ENCODE data around the gene PPP4C.

Gene PPP4C

DNA sequence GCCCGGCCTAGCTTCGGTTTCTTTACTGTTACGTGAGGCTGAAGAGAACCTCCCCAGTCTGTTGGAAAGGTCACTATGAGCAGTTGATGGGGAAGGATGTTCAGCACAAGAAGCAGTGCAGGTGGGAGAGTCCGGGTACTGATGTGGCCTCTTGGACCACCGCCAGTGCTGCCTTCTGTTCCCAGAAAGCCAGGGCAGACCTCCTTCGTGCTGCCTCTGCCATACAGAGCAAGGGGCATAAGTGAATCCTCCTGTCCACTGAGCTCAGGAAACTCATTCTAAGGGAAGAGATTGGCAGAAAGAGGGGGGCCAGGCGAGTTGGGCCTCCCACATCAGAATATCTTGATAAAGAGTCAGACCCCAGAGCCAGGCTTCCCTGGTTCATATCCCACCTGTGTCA lies 3.7 kb downstream of the PPP4C start:
- DNase-seq (ENCODE audit: low read depth, low spot score), result no peak

DNA sequence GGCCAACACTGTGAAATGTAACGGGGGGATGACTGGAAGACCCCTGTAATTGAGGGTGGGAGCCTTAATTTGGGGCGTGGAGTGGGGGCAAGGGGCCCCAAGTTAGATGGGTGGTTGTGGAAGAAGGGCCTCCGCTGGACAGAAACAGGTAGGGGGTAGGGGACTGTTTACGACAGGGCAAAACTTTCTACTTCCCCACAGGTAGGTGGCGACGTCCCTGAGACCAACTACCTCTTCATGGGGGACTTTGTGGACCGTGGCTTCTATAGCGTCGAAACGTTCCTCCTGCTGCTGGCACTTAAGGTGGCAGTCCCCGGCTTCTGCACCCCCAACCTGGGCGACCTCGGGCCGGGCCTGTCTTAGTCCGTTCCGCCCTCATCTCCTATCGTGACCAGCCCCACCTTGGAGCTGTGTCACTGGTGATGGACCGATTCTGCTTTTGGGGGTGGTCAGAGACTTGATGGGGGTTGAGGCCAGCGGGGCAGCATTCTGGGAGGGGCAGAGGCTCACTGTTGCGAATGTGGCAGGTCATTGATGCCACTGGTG lies 6.8 kb downstream of the PPP4C start:
- DNase-seq (ENCODE audit: low read depth, low spot score), result no peak

DNA sequence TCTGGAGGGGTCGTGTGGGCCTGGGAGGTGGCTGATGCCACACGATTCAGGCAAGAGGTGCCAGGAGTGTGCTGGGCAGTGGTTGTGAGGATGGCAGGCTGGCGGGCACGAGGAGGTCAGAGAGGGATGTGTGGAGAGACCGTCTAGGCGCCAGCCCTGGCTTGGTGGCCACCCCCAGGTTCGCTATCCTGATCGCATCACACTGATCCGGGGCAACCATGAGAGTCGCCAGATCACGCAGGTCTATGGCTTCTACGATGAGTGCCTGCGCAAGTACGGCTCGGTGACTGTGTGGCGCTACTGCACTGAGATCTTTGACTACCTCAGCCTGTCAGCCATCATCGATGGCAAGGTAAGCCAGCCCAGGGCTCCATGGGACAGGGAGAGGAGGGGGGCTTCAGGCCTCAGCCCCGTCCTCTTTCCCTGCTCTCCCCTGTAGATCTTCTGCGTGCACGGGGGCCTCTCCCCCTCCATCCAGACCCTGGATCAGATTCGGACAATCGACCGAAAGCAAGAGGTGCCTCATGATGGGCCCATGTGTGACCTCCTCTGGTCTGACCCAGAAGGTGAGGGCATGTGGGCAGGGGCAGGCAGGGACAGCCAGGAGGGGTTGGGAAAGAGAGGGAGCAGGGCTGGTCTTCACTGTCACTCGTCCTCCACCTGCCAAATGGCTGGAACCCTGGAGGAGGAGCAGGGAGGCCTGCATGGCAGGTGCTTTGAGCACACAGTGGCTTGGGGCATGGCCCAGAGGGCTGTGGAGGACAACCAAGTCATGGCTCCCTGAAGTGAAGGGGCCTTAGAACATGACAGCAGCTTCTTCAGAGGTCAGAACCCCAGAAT lies 7.6 kb downstream of the PPP4C start:
- DNase-seq (ENCODE audit: low read depth, low spot score), result no peak

DNA sequence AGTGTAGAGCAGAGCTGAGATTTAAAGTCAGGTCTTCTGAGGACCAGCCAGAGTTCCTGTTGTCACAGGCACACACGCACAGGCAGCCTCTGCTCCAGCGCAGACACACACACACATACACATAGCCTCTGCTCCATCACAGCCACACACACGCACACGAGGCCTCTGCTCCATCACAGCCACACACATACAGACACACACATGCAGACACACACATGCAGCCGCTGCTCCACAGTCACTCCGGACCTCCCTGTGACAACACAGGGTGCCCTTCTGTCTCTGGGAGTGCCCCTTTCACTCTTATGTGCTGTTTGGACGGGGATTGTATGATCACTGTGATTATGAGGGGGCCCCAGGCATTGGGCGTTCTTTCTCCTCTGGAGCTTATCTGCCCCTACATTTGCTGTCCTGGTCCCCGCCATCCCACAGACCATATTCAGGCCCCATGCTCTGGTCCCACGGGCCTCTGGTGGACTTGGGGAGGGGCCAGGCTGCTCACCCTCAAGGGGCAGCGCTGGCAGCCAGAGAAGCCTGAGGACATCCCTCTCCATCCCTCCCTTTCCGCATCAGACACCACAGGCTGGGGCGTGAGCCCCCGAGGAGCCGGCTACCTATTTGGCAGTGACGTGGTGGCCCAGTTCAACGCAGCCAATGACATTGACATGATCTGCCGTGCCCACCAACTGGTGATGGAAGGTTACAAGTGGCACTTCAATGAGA lies 8.5 kb downstream of the PPP4C start:
- no peak for DNase-seq (ENCODE audit: low read depth, low spot score)

DNA sequence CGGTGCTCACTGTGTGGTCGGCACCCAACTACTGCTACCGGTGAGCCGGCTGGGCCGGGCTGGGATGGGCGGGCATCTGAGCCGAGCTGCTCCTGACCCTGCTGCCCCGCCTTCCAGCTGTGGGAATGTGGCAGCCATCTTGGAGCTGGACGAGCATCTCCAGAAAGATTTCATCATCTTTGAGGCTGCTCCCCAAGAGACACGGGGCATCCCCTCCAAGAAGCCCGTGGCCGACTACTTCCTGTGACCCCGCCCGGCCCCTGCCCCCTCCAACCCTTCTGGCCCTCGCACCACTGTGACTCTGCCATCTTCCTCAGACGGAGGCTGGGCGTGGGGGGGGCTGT lies 9.0 kb downstream of the PPP4C start:
- DNase-seq (ENCODE audit: low read depth, low spot score), result no peak

DNA sequence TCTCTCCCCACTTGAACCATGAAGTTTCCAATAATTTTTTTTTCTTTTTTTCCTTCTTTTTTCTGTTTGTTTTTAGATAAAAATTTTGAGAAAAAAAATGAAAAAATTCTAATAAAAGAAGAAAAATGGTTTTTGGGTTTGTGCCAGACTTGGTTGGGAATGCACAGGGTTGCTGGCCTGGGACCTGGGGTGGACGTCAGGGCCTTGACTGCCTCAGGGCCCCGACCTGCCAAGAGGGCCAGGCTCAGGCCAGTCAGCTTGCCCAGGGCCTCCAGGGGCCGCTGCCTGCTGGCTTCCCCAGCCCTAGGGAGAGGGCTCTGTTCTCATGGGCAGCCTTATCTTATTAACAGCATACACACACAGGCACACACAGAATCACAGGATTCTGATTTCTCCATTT lies 9.5 kb downstream of the PPP4C start:
- DNase-seq (ENCODE audit: low read depth, low spot score), result no peak

DNA sequence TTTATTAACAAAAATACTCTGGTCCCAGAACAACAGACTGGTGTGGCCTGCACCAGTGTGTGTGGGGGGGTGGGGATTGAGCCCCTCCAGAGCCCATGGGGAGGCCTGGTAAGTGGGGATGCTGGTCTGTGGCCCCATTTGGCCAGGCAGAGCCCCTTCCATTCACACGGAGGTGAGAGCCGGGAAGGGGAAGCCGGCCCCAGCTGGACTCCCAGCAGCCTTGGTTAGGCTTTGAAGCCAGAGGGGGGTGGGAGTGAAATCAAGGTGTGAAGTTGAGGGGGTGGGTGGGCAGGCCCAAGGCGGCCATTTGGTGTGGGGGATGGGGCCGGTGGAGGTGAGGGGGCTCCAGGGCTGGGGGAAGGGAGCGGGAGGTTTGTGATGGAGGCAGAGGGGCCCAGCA lies 10.0 kb downstream of the PPP4C start:
- DNase-seq (ENCODE audit: low read depth, low spot score), result no peak

DNA sequence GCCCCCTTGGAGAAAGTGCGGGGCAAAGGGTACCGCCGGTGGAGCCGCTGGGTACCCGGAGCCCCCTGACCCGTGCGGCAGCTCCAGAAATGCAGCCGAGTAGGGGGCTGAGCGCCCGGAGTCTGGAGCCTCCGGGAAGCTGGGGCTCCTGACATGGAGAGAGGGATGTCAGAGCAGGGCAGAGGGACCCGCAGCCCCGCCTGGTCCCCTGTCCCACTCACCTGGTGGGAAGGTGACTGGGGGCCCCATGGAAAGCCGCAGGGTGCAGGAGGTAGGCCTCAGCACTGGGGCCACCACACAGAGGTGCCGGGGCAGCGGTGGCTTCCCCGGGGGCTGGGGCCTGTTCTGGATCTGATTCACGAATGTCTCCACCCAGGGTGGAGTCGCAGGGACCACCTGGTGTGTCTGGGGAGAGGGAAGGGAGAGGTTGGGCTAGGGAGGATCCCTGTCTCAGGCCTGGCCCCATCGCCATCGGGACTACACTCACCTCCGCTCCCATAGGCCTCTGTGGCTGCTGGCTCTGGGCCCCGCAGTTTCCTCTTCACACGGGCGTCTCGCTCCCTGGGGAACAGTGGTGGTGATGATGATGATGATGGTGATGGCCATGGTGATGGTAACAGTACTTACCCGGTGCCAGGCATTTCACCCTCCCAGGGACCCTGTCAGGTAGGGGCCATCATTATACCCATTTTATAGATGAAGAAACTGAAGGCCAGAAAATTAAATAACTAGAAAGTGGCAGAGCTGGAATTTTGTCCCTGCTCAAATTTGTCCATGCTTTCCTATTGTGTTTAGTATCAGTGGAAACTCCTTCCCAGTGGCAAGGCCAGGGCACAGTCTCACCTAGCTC lies 10.7 kb downstream of the PPP4C start:
- DNase-seq (ENCODE audit: low read depth, low spot score), result no peak

DNA sequence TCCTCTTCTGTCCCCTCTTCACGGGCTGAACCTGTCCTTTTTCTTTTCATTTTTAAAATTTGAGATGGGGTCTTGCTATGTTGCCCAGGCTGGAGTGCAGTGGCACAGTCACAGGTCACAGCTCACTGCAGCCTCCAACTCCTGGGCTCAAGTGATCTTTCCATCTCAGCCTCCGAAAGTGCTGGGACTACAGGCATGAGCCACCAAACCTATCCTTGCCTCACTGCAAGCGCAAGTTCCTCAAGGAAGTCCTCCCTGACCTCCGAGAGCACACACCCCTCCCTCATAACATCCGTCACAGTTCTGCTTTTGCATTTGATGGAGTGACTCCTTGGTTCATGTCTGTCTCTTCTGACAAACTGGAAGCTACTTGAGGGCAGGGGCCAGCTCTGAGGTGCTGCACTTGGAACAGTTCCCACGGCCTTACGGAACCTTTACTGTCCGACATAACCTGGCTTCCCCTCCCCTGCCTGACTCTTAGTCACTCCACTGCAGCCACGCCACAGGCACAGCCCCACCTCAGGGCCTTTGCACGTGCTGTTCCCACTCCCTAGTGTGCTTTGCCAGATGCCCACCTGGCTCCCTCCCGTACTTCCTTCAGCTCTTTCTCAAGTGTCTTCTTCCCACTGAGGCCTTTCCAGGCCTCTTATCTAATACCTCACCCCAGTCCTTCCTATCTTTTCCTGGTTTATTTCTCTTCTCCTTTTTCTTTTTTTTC lies 11.5 kb downstream of the PPP4C start:
- DNase-seq (ENCODE audit: low read depth, low spot score), result no peak

DNA sequence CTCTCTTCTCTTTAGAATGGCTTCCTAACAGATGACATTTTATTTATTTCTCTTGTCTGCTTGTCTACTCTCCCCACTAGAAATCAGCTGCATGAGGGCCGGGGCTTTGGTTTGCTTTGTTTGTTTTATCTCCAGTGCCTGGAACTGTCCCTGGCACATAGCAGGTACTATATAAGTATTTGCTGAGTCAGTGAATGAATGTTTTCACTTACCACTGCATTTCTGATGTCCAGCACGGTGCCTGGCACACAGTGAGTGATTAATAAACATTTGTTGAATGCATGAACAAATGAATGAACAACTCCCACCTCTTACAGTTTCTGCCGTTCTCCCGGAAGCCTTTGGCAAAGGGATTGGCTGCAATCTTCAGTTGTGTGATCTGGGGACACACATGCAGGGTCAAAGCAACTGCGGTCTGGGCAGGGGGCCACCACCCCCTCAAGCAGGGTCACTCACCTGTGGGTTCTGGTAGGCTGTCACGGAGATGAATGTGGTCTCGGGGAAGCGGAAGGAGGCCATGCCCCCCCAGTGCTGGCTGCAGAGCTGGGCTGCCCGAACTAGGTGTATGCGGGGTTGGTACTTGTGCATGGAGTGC lies 12.5 kb downstream of the PPP4C start:
- DNase-seq (ENCODE audit: low read depth, low spot score), result no peak

DNA sequence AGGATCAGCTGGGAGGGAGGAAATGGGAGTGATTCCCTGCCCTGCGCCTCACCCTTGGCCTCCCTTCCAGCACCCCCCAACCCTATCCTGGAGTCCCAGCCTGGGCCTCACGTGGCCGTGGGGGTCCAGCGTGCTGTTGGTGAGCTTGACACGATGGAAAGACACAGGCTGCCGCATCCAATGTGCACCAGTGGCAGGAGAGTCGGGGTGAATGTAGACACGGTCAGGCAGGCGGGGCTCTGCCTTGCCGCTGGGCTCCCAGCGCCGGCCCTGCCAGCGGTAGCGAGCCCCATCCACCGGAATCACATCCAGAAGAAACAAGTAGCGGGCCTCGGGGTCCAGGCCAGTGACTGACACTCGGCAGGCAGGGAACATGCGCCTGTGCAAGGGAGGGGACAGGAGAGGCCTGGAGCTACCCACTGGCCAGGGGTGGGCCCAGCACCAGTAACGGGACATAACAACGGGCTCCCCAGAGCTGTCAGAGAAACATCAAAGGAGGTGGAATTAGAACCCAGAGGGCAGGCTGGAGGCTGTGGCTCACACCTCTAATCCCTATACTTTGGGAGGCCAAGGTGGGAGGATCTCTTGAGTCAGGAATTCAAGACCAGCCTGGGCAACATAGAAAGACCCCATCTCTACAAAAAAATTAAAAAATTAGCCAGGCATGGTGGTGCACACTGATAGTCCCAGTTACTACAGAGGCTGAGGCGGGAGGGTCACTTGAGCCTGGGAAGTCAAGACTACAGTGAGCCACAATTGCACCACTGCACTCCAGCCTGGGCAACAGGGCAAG lies 13.2 kb downstream of the PPP4C start:
- no peak for DNase-seq (ENCODE audit: low read depth, low spot score)

DNA sequence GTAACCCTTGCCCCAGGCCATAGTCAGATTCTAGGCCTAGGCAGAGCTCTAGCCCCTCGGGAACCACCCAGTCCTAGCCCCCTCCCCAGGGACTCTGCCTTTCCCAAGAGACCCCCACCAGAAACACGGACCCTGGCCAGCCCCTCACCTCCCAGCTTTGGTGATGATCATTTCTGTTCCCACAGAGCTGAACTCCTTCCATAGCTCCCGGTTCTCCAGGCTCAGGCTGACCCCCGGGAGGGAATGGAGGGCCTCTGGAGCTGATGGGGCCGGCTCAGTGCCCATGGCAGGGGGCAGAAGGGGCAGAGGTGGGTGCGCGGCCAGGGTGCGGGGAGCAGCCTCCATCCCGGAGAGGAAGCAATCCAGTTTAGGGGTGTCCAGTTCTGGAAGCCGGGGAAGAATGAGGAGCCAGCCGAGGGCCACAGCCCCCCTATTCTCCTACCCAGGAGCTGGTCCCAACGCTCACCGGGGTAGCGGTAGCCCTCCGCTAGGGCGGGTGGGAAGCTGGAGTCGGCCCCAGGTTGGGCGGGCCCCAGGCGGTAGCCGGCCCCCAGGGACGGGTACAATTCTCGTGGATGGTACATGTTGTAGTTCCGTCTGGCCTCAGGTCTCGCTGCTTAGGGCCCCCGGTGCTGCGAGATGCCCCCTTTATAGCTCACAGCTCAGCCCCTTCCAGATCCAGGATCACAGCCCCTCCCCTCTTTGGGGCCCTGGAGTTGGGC lies 15.0 kb downstream of the PPP4C start:
- DNase-seq (ENCODE audit: low read depth, low spot score), result no peak

DNA sequence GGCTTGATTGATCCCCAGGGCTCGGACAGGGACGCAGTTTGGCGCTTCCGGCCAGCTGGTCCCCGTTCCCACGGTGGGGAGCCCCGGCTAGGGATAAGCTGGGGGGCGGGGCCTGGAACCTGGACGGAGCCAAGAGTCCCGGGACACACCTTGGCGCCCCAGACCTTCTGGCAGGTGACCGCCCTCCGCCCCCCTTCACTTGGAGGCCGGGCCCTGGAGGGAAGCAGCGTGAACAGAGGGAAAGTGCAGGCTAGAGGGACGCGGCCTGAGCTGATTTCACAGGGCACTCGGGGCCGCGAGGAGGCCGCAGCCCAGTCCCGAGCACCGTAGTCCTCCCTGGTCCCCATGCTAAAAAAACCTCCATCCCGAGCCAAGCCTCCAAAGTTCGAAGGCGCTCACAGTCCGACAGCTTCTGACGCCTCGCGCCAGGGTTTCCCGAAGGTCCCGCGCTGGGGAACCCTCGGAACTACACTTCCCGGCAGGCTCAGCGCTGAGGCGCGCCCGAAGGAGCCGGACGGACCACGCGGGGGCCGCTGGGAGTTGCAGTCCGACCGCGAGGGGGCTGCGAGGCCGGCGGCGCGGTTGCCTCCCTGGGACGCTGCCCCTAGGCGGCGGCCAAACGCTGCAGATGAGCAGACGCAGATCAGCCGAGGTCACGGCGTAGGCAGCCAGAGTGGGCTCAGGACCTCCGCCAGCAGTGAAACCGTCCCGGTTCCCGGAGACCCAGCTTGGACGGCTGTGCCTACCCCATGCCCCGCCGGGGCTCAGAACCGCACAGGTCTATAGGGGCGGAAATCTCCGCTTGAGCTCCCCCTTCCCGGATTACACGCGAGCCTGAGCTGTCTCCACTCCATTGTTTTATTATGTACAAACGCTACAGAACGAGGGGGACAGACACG lies 15.9 kb downstream of the PPP4C start, which contains the start of gene TBX6:
Gene TBX6 (minus strand): TSS at position 451 of the 899 bp plus-strand sequence. CDS start 731 bp downstream, outside the sequence.
- DNase-seq (ENCODE audit: low read depth, low spot score), result peak; percentile 82

DNA sequence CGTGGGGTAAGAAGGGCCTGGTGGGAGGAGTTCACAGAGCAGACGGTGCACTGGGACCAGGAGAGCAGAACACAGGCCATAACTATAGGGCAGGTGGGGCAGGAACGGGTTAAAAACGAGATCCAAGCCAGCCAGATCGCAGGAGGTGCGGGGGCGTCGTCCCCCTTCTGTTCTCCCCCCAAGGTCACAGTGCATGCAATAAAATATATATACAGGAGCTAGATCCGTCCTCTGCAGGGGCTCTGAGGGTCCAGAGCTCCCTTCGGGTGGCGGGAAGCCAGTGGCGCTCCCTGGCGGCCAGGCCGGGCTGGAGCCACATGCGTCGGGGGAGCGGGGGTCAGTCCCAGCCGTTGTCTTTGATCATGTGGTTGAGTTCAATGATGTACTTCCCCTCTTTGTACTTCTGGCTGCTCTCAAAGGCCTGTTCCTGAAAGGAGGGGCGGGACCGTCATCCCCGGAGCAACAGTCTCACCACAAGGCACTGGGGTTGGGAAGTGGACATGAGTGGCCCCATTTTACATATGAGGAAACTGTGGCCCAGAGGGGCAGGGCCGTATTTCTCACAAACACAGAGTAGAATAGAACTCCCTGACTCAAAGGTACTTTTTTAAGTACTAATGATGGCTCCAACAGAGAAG lies 16.7 kb downstream of the PPP4C start:
- no peak for DNase-seq (ENCODE audit: low read depth, low spot score)

DNA sequence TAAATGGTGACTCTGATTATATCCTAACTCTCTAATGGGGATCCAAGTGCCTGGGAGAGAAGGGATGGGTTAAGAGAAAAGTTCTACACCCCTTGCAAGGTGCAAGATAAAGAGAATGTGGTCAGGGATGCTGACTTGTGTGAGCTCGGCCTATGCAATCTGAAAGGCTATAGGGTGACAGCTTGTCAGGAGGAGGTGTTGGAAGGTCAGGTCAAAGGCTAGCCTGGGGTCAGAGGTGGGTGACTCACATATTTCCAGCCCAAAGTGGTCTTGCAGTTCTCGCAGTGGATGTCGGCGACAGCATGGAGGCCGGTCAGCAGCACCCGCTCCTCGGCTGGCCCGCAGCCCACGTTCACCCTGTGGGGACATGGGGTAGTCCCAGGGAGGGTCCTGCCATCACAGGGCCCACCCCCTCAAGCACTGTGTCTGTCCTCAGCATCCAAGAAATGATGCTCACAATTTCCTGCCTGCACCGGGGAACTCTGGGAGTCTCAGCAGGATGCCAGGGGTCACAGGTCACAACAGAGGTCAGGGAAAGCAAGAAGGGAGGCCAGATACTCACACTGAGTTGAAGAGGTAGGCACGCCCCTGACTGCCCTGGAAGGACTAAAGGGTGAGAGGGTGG lies 18.9 kb downstream of the PPP4C start:
- DNase-seq (ENCODE audit: low read depth, low spot score), result no peak

DNA sequence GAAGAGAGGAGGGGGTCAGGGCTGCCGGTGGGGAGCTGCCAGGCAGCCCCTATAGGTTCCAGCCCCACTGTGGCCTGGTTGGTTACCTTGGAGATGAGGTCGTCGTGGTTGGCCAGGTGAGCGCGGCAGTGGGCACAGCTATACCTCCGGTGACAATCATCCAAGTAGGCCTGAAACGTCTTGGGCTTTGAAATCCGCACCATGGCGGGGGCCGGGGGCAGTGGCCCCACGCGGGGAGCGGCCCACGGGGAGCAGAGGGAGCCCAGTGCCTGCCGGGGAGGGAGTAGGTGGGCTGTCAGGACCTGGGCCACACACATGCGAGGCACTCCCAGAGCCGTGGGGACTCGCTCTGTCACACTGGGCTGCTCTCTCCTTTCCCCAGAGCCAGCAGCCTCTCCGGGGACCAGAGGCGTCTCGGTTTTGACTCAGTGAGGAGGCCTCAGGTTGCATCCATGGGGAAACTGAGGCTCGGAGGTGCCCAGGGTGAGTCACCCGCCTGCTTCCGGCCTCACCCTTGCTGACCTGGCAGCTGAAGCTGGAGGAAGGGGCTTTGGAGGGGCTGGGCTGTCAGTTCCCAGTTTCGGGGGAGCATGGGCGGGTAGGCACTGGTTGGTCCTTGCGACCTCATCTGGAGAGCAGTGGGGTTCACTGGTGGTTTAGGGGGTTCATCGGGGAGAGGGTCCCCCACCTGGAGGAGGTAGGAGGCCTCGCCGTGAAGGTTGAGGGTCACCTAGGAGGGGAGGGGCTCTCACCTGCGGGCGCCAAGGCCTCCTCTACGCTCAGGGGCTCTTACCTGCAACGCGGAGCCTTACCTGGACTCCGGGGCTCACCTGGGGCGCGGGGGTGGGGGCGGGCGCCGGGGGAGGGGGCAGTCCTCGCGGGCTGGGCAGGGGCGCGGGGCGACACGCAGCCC lies 19.6 kb downstream of the PPP4C start:
- no peak for DNase-seq (ENCODE audit: low read depth, low spot score)
